NCI-H226 (cell line): ENCODE data around the gene SCCPDH.
"Not testable (repeated sequence)": the region's sequence is repeated elsewhere in the genome, so short reads cannot be mapped to it uniquely, and the experiment has no call there.

Source experiments
- DNase-seq: peaks from one replicate; pipeline ENCODE4 v3.0.0-alpha.2; 2015

The SCCPDH gene

DNA sequence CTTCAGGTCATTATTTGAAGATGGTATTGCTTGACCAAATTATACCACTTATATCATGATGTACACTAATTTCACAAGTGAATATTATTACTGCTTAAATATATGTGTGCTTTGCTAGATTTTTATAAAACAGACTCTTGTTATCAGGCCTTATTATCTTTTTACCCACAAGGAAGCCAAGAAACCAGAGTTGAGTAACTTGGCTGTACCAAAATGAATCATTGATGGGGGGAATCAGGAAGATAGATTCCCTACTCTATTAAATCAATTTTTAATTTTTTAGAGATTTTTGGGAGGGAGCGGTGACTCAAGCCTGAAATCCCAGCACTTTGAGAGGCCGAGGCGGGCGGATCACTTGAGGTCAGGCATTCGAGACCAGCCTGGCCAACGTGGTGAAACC lies 16.0 kb upstream of the SCCPDH start:
- no peak for DNase-seq

DNA sequence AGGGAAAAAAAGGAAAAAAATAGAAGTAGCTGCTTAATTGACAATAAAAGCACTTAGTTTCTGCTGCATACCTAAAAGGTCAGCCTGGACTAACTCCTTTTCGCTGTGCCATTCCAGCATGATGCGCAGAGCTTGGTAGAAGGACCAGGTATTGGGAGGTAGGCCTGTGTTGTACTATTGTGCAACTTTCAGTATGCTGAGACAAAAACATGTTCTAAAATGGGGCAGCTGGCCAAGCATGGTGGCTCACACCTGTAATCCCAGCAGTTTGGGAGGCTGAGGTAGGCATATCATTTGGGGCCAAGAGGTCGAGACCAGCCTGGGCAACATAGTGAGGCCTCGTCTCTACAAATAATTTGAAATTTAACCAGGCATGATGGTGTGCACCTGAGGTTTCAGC lies 15.0 kb upstream of the SCCPDH start:
- DNase-seq: no peak

DNA sequence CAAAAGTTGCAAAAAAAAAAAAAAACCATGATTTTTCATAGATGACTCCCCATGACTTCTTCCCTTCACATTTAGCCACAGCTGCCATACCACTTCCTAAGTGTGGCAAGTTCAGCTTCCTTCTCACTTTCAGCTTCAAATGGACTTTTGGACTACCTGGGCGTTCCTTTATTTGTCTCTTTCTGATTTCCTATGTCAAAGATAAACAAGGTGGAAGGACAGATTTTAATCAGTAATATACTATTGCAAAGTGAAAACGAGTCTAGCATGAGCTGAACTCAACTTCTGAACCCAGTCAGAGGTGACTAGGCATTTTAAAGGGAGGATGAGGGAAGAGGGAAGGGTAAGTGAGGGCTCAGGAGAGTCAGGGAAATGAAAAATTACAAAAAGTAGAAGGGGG lies 14.4 kb upstream of the SCCPDH start:
- no peak for DNase-seq

DNA sequence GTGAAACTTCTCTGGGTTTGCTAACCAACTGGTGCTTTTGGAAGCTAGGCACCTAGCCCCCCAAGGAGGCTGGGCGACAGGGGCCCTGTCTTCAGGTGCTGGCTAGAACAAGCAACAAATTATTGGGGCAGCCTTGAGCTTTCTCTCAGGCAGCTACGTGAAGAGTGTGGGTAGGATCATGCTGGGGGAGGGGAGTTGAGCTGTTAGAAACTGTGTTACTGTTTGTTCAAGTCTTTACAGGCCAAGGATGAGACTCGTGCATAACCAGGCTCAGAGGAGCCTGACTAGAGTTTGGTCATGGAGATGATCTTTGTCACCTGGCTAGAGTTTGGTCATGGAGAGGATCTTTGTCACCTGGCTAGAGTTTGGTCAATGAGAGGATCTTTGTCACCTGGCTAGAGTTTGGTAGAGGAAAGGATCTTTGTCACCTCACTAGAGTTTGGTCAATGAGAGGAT lies 12.6 kb upstream of the SCCPDH start:
- no peak for DNase-seq

DNA sequence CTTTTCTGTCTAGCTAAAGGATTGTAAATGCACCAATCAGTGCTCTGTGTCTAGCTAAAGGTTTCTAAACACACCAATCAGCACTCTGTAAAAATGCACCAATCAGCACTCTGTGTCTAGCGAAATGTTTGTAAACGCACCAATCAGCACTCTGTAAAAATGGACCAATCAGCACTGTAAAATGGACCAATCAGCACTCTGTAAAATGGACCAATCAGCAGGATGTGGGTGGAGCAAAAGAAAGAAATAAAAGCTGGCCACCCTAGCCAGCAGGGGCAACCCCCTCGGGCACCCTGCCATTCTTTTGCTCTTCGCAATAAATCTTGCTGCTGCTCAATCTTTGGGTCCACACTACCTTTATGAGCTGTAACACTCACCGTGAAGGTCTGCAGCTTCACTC lies 11.8 kb upstream of the SCCPDH start:
- not testable (repeated sequence) for DNase-seq

DNA sequence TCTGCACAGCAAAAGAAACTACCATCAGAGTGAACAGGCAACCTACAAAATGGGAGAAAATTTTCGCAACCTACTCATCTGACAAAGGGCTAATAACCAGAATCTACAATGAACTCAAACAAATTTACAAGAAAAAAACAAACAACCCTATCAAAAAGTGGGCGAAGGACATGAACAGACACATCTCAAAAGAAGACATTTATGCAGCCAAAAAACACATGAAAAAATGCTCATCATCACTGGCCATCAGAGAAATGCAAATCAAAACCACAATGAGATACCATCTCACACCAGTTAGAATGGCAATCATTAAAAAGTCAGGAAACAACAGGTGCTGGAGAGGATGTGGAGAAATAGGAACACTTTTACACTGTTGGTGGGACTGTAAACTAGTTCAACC lies 4.8 kb upstream of the SCCPDH start:
- DNase-seq: not testable (repeated sequence)

DNA sequence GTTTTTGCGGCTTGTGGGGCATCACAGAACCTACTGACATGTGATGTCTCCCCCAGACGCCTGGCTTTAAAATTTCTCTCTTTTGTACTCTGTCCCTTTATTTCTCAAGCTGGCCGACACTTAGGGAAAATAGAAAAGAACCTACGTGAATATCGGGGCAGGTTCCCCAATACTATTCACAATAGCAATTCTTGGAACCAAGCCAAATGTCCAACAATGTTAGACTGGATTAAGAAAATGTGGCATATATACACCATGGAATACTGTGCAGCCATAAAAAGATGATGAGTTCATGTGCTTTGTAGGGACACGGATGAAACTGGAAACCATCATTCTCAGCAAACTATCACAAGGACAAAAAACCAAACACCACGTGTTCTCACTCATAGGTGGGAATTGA lies 3.4 kb upstream of the SCCPDH start:
- not testable (repeated sequence) for DNase-seq

DNA sequence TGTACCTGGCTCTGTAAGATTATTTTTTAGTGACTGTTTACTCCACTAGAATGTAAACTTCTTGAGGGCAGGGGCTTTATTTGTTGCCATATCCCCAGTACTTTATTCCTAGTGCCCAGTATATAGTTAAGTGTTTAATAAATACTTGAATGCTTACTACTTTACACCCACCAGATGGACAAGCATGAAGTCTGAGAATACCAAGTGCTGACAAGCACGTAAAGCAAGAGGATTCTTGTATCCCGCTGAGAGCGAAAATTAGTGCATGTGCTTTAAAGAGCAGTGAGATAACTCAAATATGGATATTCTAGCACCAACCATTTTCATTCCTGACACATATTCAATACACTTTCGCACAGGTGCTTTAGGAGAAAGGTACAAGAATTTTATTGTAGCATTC lies 1.5 kb upstream of the SCCPDH start:
- DNase-seq: no peak

DNA sequence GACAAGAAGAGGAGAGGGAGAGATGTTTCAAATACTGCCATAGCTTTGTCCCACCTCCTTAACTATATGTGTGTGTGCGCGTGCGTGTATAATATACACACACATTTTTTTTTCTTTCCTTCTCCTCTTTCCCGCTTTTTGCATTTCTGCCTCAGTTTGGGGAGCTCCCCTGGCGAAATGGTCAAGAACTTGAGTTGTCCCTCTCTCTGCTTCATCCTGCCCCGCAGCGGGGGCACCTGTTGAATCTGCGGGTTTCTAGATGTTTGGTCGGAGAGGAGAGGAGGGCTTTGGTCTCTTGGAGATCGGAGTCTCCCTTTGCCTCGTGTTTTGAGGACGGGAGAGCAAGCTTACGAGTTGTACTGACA lies 504 bp downstream of the SCCPDH start:
- peak; percentile 10 for DNase-seq

DNA sequence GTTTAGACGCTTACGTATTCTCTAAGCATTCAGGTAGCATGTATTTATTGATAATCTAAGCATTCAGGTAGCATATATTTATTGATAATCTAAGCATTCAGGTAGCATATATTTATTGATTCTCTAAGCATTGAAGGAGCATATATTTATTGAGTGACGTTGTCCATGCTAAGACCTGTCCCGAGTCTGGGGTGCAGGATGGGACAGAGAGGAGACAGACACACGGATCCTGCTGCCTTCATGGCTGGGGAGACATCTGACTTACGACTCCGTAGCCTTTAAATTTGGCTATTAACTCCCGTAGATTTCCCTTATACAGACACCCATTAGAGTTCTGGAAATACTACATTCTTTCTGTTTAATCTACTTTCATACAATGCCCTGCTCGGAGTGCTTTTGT lies 982 bp downstream of the SCCPDH start:
- DNase-seq: no peak

DNA sequence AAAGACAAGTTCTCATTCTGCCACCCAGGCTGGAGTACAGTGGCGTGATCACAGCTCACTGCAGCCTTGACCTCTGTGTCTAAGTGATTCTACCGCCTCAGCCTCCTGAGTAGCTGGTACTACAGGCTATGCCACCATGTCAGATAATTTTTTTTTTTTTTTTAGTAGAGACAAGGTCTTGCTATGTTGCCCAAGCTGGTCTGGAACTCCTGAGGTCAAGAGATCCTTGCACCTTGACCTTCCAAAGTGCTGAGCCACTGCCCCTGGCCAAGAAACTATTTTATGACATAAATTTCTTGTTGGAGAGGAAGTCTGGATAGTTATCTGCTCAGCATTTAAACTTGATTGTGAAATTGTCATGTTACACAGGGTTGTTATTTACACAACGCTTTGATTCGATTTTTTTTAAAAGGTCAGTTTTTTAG lies 2.1 kb downstream of the SCCPDH start:
- DNase-seq: no peak

DNA sequence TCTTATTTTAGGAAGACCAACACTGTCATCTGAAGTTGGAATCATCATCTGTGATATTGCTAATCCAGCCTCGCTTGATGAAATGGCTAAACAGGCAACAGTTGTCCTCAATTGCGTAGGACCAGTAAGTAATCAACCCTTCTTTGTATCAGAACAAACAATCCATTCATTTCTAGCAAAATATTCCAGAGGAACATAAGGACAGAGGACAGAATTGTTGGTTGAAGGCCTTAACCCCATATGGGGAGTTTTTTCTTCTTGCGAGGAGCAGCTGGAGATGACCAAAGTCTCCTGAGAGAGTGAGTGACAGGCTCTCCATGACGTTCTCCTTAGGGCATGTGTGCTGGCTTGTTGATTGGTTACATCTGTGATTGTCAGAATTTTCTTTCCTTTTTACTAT lies 2.7 kb downstream of the SCCPDH start:
- no peak for DNase-seq

DNA sequence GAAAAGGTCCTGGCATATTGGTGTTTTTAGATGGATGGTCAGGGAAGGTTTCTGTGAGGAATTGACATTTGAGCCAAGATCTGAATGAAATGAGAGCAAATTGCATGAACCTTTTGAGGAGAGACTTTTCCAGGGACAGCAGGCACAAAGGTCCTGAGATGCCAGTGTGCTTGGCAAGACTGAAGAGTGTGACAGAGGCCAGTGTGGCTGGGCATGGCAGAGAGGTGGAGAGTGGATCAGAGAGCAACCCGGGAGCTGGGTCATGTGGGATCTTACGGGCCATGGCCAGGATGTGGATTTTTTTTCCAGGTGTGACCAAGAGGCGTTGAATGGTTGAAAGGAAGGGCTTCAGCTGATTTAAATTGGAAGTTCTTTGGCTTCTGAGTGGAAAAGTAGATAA lies 3.4 kb downstream of the SCCPDH start:
- DNase-seq: no peak

DNA sequence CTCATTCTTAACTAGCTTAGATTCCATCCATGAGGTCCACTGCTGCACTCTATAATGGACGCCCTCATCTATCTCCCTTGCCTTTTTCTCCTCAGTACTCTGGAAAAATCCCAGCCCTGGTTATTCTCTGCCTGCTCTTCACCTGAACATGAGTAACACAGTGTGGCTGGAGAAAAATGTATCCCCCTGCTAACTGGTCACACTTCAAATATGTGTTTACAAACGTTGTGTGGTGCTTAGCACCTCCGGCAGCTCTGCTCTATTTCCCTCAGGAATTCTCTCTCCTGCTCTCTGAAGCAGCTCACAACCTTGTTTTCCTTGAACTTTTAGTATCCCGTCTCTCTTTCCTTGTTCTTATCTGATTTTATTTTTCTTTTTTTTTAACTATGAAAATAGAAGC lies 4.1 kb downstream of the SCCPDH start:
- DNase-seq: peak; percentile 8

DNA sequence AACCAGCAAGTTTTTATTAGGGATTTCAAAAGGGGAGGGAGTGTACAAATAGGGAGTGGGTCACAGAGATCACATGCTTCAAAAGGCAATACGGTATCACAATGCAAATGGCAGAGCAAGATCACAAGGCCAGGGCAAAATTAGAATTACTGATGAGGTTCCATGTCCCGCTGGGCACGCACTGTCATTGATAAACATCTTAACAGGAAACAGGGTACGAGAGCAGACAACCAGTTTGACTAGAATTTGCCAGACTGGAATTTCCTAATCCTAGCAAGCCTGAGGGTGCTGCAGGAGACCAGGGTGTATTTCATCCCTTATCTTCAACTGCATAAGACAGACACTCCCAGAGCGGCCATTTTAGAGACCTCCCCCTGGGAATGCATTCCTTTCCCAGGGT lies 4.8 kb downstream of the SCCPDH start:
- DNase-seq: not testable (repeated sequence)

DNA sequence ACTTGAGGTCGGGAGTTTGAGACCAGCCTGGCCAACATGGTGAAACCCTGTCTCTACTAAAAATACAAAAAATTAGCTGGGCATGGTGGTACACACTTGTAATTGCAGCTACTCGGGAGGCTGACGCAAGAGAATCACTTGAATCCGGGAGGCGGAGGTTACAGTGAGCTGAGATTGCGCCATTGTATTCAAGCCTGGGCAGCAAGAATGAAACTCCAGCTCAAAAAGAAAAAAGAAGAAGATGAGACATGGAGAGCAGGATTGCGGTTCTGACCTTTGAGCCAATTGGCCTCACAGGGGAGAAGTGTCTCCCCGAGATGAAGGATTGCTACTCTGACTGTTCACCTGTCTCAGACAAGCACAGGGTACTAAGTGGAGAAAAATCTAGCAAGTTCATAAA lies 6.6 kb downstream of the SCCPDH start:
- DNase-seq: no peak

DNA sequence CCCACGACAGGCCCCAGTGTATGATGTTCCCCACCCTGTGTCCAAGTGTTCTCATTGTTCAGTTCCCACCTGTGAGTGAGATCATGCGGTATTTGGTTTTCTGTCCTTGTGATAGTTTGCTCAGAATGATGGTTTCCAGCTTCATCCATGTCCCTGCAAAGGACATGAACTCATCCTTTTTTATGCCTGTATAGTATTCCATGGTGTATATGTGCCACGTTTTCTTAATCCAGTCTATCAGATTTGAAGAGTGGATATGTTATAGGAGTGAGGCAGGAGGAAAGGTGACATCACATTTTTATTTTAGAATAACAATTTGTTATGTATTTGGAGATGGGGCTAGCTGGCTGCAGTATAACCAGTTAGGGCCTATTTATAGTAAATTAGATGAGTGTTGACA lies 7.7 kb downstream of the SCCPDH start:
- not testable (repeated sequence) for DNase-seq

DNA sequence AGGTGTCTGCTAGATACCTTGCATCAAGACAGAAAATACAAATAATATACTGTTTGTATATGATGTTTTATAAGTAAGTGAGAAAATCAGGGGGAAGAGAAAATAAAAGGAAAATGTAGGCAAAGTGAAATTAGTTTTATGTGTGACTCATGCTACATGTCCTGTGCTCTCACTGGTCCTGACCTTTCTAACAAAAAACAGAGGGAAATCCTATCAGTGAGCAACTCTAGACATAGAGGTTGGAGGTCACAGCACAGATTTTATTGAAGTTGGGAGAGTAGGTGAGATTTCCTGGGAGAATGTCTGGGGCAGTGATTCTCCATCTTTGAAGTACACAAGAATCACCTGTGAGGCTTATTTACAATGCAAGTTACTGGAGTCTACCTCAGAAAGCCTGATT lies 9.5 kb downstream of the SCCPDH start:
- DNase-seq: no peak

DNA sequence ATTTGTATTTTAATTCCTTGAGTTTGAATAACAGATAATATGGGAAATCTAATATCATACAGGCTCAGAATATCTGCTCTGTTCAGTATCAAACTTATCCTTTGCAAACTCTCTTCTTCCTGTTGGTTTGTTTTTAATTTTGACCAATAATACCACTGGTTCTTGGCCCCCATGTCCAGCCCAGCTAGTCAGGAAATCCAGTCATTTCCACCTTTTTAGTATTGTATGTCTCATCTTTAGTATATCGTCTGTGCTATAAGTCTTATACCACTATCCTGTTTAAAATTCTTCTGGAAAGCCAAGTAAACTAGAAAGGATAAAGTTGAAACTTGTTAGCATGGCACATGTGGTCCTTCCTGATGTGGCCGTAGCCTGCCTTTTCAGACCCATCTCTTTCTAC lies 10.7 kb downstream of the SCCPDH start:
- no peak for DNase-seq

DNA sequence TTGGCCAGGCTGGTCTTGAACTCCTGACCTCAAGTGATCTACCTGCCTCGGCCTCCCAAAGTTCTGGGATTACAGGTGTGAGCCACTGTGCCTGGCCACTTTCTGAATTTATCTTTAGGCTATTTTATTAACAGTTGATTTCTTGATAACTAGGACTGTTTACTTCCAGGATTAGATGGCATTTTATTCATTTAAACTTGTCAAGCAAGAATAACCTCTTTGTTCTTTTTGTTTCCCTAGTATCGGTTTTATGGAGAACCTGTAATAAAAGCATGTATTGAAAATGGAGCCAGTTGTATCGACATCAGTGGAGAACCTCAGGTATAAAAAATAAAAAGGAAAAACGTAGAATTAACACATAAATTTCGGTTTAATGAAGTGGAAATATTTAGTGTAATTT lies 11.5 kb downstream of the SCCPDH start:
- DNase-seq: no peak

DNA sequence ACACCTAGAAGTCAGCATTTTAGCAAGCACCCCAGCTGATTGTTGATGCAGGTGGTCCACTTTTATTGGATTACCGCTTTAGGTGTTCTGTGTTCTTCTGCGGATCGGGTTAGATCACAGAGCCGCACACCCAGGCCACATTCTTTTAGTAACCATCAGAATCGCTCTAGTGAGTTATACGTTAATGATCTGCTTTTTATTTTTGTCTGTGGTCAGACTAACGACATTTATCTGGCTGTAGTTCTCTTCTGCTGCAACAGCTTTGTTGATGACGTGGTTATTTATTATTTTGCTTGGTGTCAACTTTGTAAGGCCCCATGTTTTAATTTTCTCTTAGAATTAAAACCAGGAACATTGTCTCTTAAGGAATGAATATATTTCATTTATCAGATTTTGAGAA lies 18.2 kb downstream of the SCCPDH start:
- no peak for DNase-seq

DNA sequence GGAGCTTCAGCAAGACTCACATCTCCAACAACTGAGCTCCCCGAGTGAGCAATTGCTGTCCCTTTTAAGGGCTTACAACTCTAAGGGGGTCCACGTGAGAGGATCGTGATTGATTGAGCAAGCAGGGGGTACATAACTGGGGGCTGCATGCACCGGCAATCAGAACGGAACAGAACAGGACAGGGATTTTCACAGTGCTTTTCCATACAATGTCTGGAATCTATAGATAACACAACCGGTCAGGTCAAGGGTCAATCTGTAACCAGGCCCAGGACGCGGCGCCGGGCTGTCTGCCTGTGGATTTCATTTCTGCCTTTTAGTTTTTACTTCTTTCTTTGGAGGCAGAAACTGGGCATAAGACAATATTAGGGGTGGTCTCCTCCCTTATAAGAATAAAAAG lies 21.9 kb downstream of the SCCPDH start:
- DNase-seq: not testable (repeated sequence)

DNA sequence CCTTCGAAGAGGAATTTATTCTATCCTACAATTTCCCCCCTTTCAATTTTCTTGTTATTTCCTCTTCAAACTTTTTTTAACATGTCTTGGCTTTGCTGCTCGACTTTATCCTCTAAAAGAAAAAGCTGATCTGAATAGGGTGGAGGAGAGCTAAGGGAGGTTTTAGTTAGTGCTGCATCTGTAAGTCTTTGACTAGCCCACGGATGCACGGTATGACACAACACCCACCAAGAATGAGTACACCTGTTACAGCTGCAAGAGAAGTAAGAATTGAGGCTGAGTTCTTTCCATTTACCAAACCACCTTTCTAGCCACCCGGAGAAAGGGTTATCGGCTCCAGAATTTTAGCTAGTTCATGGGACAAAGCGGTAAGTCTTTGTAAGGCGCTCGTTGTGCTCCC lies 23.8 kb downstream of the SCCPDH start:
- DNase-seq: no peak

DNA sequence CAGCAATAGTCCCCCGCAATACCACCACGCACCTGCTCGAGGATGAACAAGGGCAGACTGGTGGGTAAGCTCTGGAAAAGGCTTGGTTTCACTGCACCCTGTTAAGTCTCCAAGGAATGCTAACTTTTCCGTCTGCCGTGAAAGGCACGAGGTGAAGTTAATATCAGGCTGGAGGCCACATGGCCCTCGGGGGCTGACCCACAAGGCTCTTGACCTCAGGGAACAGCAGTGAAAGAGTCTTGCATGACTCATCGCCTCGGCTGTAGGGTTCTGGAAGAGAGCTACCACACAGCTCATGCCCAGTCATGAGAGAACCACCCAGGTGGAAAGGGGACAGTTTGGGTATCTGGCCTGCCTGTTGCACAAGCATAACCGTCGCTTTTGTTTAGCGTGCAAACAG lies 24.7 kb downstream of the SCCPDH start:
- peak; percentile 4 for DNase-seq

DNA sequence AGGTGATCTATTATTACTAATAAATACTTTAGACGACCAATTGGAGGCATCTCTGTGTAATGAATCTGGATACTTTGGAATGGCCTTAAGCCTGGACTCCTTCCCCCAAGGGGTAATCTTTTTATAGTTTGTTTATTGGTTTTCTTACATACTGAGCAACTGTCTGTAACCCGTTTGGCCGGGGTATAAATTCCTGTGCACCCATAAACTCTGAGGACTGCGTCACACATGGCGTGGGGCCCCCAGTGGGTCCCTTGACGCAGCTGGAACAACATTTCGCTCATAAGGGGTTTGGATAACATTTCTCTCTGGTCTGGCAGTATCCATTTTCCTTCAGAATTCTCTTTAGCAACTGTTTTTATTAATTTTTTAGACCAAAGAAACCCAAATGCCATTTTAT lies 26.5 kb downstream of the SCCPDH start:
- DNase-seq: no peak
